RWPE2 (cell line): ENCODE results near the gene LY6G6F.

Experiments
- ATAC-seq: fragments of 200-7000 bp; cut with Tn5 transposase; 3 replicates; pipeline ENCODE4 v1.9.1; 2021; ENCODE audit warnings: low read depth
- DNase-seq: peaks from one replicate; pipeline ENCODE4 v3.0.0-alpha.2; 2020; ENCODE audit warnings: low spot score
- H3K27ac ChIP-seq: fragments of 450-650 bp; 2 replicates; pipeline ENCODE4 v1.5.1; 2017; ENCODE audit warnings: mild to moderate bottlenecking; ENCODE audit not compliant: poor library complexity, severe bottlenecking
- H3K27me3 ChIP-seq: fragments of 250-450 bp; sonication (Bioruptor Pico); 2 replicates; pipeline ENCODE4 v1.5.1; 2021; ENCODE audit warnings: mild to moderate bottlenecking, moderate library complexity; ENCODE audit not compliant: insufficient read depth, poor library complexity, severe bottlenecking
- H3K36me3 ChIP-seq: fragments of 250-450 bp; sonication (Bioruptor Pico); 2 replicates; pipeline ENCODE4 v1.5.1; 2020; ENCODE audit warnings: low read depth, mild to moderate bottlenecking, moderate library complexity
- H3K4me1 ChIP-seq: fragments of 250-450 bp; sonication (Bioruptor Pico); 2 replicates; pipeline ENCODE4 v1.5.1; 2021; ENCODE audit warnings: mild to moderate bottlenecking, moderate library complexity; ENCODE audit not compliant: insufficient read depth, poor library complexity, severe bottlenecking
- H3K4me3 ChIP-seq: fragments of 250-450 bp; sonication (Bioruptor Pico); 2 replicates; pipeline ENCODE4 v1.5.1; 2021; ENCODE audit warnings: mild to moderate bottlenecking, moderate library complexity; ENCODE audit not compliant: severe bottlenecking
- H3K9me3 ChIP-seq: fragments of 250-450 bp; sonication (Bioruptor Pico); 2 replicates; pipeline ENCODE4 v1.5.1; 2021; ENCODE audit warnings: mild to moderate bottlenecking, moderate library complexity; ENCODE audit not compliant: severe bottlenecking
- TF ChIP-seq, protein P1 (sequence below): fragments of 450-650 bp; IDR thresholded peaks from one replicate; pipeline ENCODE4 v1.5.1; 2017; ENCODE audit warnings: mild to moderate bottlenecking, moderate library complexity; ENCODE audit not compliant: poor library complexity, severe bottlenecking

Gene LY6G6F

DNA sequence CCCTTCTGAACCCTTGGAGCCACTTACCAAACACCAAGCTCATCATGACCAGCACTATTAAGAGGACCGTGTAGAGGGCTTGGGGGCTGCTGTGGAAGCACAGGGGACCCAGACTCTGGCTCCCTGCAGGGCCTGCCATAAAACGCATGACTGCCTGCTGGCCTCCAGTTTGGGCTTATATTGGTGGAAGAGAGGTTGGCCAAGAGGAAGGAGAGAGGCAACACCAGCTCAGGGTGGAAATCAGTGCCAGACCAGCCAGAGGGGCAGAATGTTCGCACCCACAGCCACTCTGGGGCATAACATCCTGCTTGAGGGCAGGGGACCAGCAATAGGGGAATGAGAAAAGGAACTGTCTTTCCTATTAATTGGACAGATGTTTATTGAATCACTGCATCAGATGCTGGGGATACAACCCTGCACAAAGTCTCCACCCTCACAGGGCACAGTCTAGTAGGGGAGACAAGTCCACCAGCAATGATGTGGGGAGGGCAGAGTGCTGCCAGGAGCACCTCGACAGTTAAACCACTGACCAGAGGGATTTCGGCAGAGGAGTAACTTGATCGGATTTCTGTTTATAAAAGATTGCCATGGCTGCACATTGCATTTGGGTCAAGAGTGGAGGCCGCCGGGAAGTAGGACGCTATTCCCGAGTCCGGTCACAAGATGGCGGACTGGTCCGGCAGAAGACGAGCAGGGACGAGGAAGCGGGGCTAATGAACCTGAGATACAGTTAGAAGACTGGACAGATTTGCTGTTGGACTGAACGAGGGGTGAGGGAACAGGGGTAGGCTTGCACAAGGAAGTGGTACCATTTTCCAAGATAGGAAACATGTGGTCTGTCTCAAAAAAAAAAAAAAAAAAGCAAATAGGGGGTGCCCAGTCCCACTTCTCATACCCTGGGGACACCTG, 26.2 kb upstream of the LY6G6F start, which contains the start of gene LY6G5C:
Gene LY6G5C, minus strand, starts transcription at position 842 of the 909 bp plus-strand sequence. Its CDS starts 694 bp downstream, at position 148.
- TF ChIP-seq, protein P1, sequence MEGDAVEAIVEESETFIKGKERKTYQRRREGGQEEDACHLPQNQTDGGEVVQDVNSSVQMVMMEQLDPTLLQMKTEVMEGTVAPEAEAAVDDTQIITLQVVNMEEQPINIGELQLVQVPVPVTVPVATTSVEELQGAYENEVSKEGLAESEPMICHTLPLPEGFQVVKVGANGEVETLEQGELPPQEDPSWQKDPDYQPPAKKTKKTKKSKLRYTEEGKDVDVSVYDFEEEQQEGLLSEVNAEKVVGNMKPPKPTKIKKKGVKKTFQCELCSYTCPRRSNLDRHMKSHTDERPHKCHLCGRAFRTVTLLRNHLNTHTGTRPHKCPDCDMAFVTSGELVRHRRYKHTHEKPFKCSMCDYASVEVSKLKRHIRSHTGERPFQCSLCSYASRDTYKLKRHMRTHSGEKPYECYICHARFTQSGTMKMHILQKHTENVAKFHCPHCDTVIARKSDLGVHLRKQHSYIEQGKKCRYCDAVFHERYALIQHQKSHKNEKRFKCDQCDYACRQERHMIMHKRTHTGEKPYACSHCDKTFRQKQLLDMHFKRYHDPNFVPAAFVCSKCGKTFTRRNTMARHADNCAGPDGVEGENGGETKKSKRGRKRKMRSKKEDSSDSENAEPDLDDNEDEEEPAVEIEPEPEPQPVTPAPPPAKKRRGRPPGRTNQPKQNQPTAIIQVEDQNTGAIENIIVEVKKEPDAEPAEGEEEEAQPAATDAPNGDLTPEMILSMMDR, result peak; percentile 79
- Histone ChIP-seq H3K4me1 (no peaks in the 10 kb centered on the region), H3K36me3 (no peaks in the 10 kb centered on the region), H3K27me3 (no peaks in the 10 kb centered on the region), H3K4me3 (peak within 1 kb of the TSS; percentile 33), H3K27ac (peak within 1 kb of the TSS; percentile 52), H3K9me3 (no peaks in the 10 kb centered on the region)
- peak; percentile 77 for ATAC-seq
- no peak for DNase-seq

DNA sequence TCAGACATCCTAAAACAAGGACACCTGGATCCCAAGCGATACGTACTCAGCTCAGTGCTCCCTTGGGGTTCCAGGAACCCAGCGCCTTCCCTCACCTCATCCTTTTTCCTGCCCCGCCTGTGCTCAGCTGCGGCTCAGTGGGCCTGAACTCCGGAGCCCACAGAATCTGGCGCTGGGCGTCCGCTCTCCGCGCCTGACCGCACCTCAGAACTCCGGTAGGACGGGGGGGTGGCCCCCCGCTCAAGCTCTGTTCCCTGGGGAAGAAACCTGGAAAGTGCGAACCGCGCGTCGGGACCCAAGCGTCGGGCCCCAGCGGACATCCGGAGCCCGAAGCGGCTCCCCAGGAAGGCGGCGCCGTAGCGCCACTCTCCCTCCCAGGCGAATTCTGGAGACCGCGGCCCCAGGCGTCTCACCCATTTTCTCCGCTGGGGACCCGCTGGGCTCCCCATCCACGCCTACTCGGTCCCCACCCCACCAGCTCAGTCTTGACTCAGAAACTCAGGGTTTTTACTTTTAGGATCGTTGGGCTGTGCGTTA, 25.5 kb upstream of the LY6G6F start:
- H3K4me3 ChIP-seq, result peak overlapping the region; percentile 33
- peak overlapping the region; percentile 52 for H3K27ac ChIP-seq
- ATAC-seq, result peak; percentile 60
- no peak for DNase-seq
- no peaks in the 10 kb centered on the region for H3K36me3 ChIP-seq
- H3K27me3 ChIP-seq, result no peaks in the 10 kb centered on the region
- no peaks in the 10 kb centered on the region for H3K9me3 ChIP-seq
- H3K4me1 ChIP-seq, result no peaks in the 10 kb centered on the region
- TF ChIP-seq, protein P1, result peak; percentile 25

DNA sequence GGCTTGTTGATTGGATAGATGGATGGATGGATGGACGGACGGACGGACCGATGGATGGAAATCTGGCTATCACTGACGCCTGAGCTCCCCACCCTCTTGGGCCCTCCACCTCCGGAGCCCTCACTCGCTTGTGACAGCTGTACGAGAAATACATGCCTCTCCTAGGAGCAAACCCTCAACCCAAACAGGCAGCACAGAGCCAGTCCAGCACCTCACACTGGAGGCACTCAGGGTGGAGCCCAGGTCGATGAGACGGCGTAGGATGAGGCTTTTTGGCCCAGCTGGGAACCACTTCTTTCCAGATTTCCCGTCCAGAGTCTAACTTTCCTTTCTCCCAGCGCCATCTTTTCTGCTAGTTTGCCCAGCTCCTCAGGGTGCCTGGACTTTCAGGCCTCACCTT, 23.1 kb upstream of the LY6G6F start:
- H3K9me3 ChIP-seq, result no peaks in the 10 kb centered on the region
- no peak for ATAC-seq
- no peak overlapping the region for H3K4me3 ChIP-seq
- no peaks in the 10 kb centered on the region for H3K4me1 ChIP-seq
- no peak overlapping the region for H3K27ac ChIP-seq
- no peak for DNase-seq
- TF ChIP-seq, protein P1, result no peak
- peaks cover 4% of the 10 kb centered on the region for H3K36me3 ChIP-seq
- no peaks in the 10 kb centered on the region for H3K27me3 ChIP-seq

DNA sequence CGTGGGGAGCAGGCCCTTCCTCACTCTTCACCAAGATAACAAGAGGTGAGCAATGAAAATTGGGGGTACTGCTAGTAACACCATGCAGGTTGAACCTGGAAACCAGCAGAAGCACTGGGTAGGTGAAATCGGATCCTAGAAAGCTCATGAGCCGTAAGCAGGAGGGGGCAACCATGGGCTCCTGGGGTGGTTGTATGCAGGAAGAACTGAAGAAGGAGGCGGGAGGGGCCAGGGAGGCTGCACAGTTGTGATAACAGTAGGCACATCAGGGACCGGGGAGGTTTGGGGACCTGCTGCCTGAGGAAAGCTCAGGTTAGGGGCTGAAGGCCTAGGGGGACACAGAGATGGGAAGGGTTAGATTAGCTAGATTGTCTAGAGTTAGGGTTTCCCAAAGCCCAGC, 20.2 kb upstream of the LY6G6F start:
- TF ChIP-seq, protein P1, result no peak
- no peaks in the 10 kb centered on the region for H3K9me3 ChIP-seq
- ATAC-seq (no peak), DNase-seq (no peak)
- H3K36me3 ChIP-seq, result peaks cover 22% of the 10 kb centered on the region
- no peaks in the 10 kb centered on the region for H3K27me3 ChIP-seq
- H3K27ac ChIP-seq, result no peak overlapping the region
- H3K4me1 ChIP-seq, result no peaks in the 10 kb centered on the region
- no peak overlapping the region for H3K4me3 ChIP-seq

DNA sequence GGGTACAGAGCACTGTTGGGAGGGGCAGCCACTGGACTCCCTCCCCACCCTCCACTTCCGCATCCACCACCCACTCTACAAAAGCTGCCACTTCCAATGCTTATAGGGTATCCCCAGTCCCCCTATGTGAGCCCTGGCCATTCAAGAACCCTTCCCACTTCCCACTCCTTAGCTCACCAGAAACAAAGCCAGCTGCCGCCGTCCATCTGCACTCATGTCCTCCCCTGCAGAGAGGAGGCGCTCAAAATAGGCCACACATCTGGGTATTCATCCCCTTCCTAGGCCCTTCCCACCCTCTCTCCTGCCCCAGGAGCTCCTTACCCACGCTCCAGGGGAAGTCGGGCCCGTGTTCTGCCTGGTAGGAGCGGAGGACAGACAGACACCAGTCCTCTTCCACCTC, 19.3 kb upstream of the LY6G6F start:
- no peak for DNase-seq
- Histone ChIP-seq H3K4me1 (no peaks in the 10 kb centered on the region), H3K27ac (no peak overlapping the region), H3K27me3 (no peaks in the 10 kb centered on the region), H3K9me3 (no peaks in the 10 kb centered on the region), H3K4me3 (no peak overlapping the region), H3K36me3 (peaks cover 28% of the 10 kb centered on the region)
- TF ChIP-seq, protein P1, result no peak
- no peak for ATAC-seq
